Neuron (in vitro differentiated cells): ENCODE measurements around the gene ESF1.
"Not testable (repeated sequence)": the region's sequence is repeated elsewhere in the genome, so short reads cannot be mapped to it uniquely, and the experiment has no call there.

Experiments used
- H2AFZ ChIP-seq: one replicate; pipeline ENCODE4 v1.6.1; 2013; ENCODE audit warnings: low read depth, mild to moderate bottlenecking, inconsistent platforms, low read length, moderate library complexity
- H3K27me3 ChIP-seq: one replicate; pipeline ENCODE4 v1.6.1; 2013; ENCODE audit warnings: low read length; ENCODE audit not compliant: insufficient read depth
- H3K36me3 ChIP-seq: one replicate; pipeline ENCODE4 v1.6.1; 2013; ENCODE audit warnings: low read length; ENCODE audit not compliant: insufficient read depth
- H3K4me1 ChIP-seq: one replicate; pipeline ENCODE4 v1.6.1; 2013; ENCODE audit warnings: low read length; ENCODE audit not compliant: insufficient read depth
- H3K4me3 ChIP-seq: 2 replicates; pipeline ENCODE4 v1.5.1; 2013; ENCODE audit warnings: mild to moderate bottlenecking, low read length, moderate library complexity
- H3K9me3 ChIP-seq: one replicate; pipeline ENCODE4 v1.6.1; 2013; ENCODE audit warnings: low read length

Gene ESF1

GRCh38 chr20:13745784-13746183, 38.9 kb downstream of the ESF1 start:
- Histone ChIP-seq H3K9me3 (peaks cover 5% of the 10 kb centered on the region), H2AFZ (no peak overlapping the region), H3K36me3 (peaks cover 22% of the 10 kb centered on the region), H3K4me3 (no peak overlapping the region), H3K4me1 (no peaks in the 10 kb centered on the region), H3K27me3 (no peaks in the 10 kb centered on the region)

- no peak overlapping the region for H3K4me3 ChIP-seq
- H3K27me3 ChIP-seq, result no peaks in the 10 kb centered on the region
- H2AFZ ChIP-seq, result no peak overlapping the region
- H3K36me3 ChIP-seq, result peaks cover 20% of the 10 kb centered on the region
- peaks cover 9% of the 10 kb centered on the region for H3K9me3 ChIP-seq
- no peaks in the 10 kb centered on the region for H3K4me1 ChIP-seq
Observed at GRCh38 chr20:13744352-13744751, 40.4 kb downstream of the ESF1 start.

GRCh38 chr20:13741879-13742278, 42.8 kb downstream of the ESF1 start:
- Histone ChIP-seq H3K9me3 (peaks cover 9% of the 10 kb centered on the region), H3K36me3 (peaks cover 18% of the 10 kb centered on the region), H3K4me3 (no peak overlapping the region), H3K27me3 (no peaks in the 10 kb centered on the region), H2AFZ (no peak overlapping the region), H3K4me1 (no peaks in the 10 kb centered on the region)

- Histone ChIP-seq H3K4me3 (no peak overlapping the region), H3K36me3 (peaks cover 18% of the 10 kb centered on the region), H3K9me3 (peaks cover 9% of the 10 kb centered on the region), H3K27me3 (no peaks in the 10 kb centered on the region), H2AFZ (no peak overlapping the region), H3K4me1 (no peaks in the 10 kb centered on the region)
Observed at GRCh38 chr20:13739731-13740649, 44.7 kb downstream of the ESF1 start.

- not testable (repeated sequence) for H3K9me3 ChIP-seq, H3K4me1 ChIP-seq, H2AFZ ChIP-seq, H3K27me3 ChIP-seq, H3K4me3 ChIP-seq
- H3K36me3 ChIP-seq, result peaks cover 24% of the 10 kb centered on the region
Observed at GRCh38 chr20:13738187-13738586, 46.5 kb downstream of the ESF1 start.

GRCh38 chr20:13736436-13737191, 48.1 kb downstream of the ESF1 start:
- H3K4me1 ChIP-seq, result no peaks in the 10 kb centered on the region
- H3K36me3 ChIP-seq, result peaks cover 30% of the 10 kb centered on the region
- peaks cover 11% of the 10 kb centered on the region for H3K9me3 ChIP-seq
- H2AFZ ChIP-seq, result no peak overlapping the region
- H3K4me3 ChIP-seq, result no peak overlapping the region
- no peaks in the 10 kb centered on the region for H3K27me3 ChIP-seq

- peaks cover 31% of the 10 kb centered on the region for H3K36me3 ChIP-seq
- H3K27me3 ChIP-seq, result no peaks in the 10 kb centered on the region
- peaks cover 10% of the 10 kb centered on the region for H3K9me3 ChIP-seq
- no peaks in the 10 kb centered on the region for H3K4me1 ChIP-seq
- H2AFZ ChIP-seq, result no peak overlapping the region
- H3K4me3 ChIP-seq, result no peak overlapping the region
Observed at GRCh38 chr20:13735826-13736225, 48.9 kb downstream of the ESF1 start.

GRCh38 chr20:13723011-13723410, 61.7 kb downstream of the ESF1 start:
- no peaks in the 10 kb centered on the region for H3K4me1 ChIP-seq
- peaks cover 26% of the 10 kb centered on the region for H3K36me3 ChIP-seq
- no peaks in the 10 kb centered on the region for H3K9me3 ChIP-seq
- H3K27me3 ChIP-seq, result no peaks in the 10 kb centered on the region
- no peak overlapping the region for H3K4me3 ChIP-seq
- no peak overlapping the region for H2AFZ ChIP-seq

GRCh38 chr20:13718171-13718570, 66.5 kb downstream of the ESF1 start:
- Histone ChIP-seq H3K27me3 (no peaks in the 10 kb centered on the region), H3K9me3 (peaks cover 3% of the 10 kb centered on the region), H3K36me3 (peaks cover 46% of the 10 kb centered on the region), H2AFZ (no peak overlapping the region), H3K4me1 (no peaks in the 10 kb centered on the region), H3K4me3 (no peak overlapping the region)

GRCh38 chr20:13717631-13718044, 67.1 kb downstream of the ESF1 start:
- Histone ChIP-seq H2AFZ (no peak overlapping the region), H3K27me3 (no peaks in the 10 kb centered on the region), H3K4me3 (no peak overlapping the region), H3K4me1 (no peaks in the 10 kb centered on the region), H3K9me3 (peaks cover 3% of the 10 kb centered on the region), H3K36me3 (peaks cover 46% of the 10 kb centered on the region)

- H3K36me3 ChIP-seq, result peaks cover 41% of the 10 kb centered on the region
- no peak overlapping the region for H3K4me3 ChIP-seq
- no peaks in the 10 kb centered on the region for H3K27me3 ChIP-seq
- H3K4me1 ChIP-seq, result no peaks in the 10 kb centered on the region
- H3K9me3 ChIP-seq, result peaks cover 6% of the 10 kb centered on the region
- H2AFZ ChIP-seq, result no peak overlapping the region
Observed at GRCh38 chr20:13715171-13715570, 69.5 kb downstream of the ESF1 start.

GRCh38 chr20:13708234-13708633, 76.5 kb downstream of the ESF1 start:
- H3K9me3 ChIP-seq, result peaks cover 3% of the 10 kb centered on the region
- H3K4me1 ChIP-seq, result no peaks in the 10 kb centered on the region
- no peak overlapping the region for H3K4me3 ChIP-seq

GRCh38 chr20:13703265-13703664, 81.5 kb downstream of the ESF1 start:
- no peak overlapping the region for H2AFZ ChIP-seq
- no peaks in the 10 kb centered on the region for H3K27me3 ChIP-seq
- no peaks in the 10 kb centered on the region for H3K9me3 ChIP-seq
- H3K36me3 ChIP-seq, result no peaks in the 10 kb centered on the region
- no peak overlapping the region for H3K4me3 ChIP-seq
- H3K4me1 ChIP-seq, result no peaks in the 10 kb centered on the region

More at GRCh38 chr20:13708234-13708633, 76.5 kb downstream of the ESF1 start:
- H2AFZ ChIP-seq, result no peak overlapping the region
- H3K36me3 ChIP-seq, result no peaks in the 10 kb centered on the region
- no peaks in the 10 kb centered on the region for H3K27me3 ChIP-seq
